ENCODE results near the gene GPRIN3. TPM values are rescaled to one million over a fixed set of nuclear protein-coding genes. Genes with fewer than 3 reads are reported as not detected.

The GPRIN3 gene
- total and polyA plus RNA-seq, 10 of the 15 experiments (the other 5 are each of a cell fraction or from before 2014, with no cell fraction given), result under 0.01 to 0.05 (median 0.01) TPM; not detected in 6

DNA sequence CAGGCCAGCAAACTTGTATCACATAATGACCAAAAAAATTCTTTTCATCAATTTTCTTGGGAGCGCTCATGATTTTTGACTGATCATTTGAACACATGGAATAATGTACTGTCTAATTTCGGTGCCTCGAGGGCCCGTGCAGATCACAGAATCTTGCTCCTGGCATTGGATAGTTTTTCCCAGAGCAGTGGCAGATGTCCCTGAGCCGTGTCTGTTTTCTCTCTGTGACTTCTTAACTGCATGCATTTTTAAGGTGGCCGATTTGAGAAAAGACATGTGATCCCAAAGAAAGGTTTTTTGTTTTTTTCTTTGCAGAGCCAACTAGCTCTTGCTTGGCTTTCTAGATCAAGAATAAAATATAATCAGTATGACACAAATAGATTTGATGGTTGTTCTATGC, 19.7 kb downstream of the GPRIN3 start:
- 3% methylated on average over 6 of the region's 6 CpGs for WGBS (ENCODE audit: insufficient coverage, insufficient replicate concordance, low lambda C conversion rate, missing lambda C conversion rate)
- no peak overlapping the region for H3K4me2 ChIP-seq (ENCODE audit: control insufficient read depth, insufficient read depth)
- ATAC-seq (no peak), DNase-seq (ENCODE audit: low read depth, low spot score) (no peak), FAIRE-seq (no peak)
- no peaks in the 10 kb centered on the region for H3K27me3 ChIP-seq (replicated peaks in 1 of 2; ENCODE audit: control insufficient read depth in 2 of 2, insufficient read depth in 2 of 2, low read length in 1 of 2)
- H3K9me3 ChIP-seq (replicated peaks; ENCODE audit: control insufficient read depth, insufficient read depth, low read length), result no peaks in the 10 kb centered on the region
- H3K9ac ChIP-seq (ENCODE audit: control insufficient read depth, insufficient read depth, low read length), result no peak overlapping the region
- in situ Hi-C loops (cut with MboI), result no loop called here
- no peaks in the 10 kb centered on the region for H3K36me3 ChIP-seq (ENCODE audit: control insufficient read depth in 2 of 2, insufficient read depth in 2 of 2, low read length in 1 of 2)
- SMC1A ChIA-PET (ENCODE audit: uncharacterized antibody, unreplicated experiment), result interaction anchor here (0.6 kb wide), 1 partner anchor 38 kb away, joined by 3 read pairs; no protein-coding TSS in a partner anchor
- no peaks in the 10 kb centered on the region for H4K20me1 ChIP-seq (ENCODE audit: control insufficient read depth, insufficient read depth)
- no peak overlapping the region for H3K27ac ChIP-seq (ENCODE audit: control insufficient read depth, insufficient read depth)
- no peak overlapping the region for H3K4me3 ChIP-seq
- H3K79me2 ChIP-seq (ENCODE audit: control insufficient read depth, insufficient read depth, low read length), result no peaks in the 10 kb centered on the region
- POLR2A ChIA-PET, result no interaction called here
- RAD21 ChIA-PET (ENCODE audit: unreplicated experiment), result no interaction called here
- intact Hi-C loops (cut with micrococcal nuclease; ENCODE audit: unreplicated experiment), result no loop called here
- no peak for TF ChIP-seq HDAC2 (IDR thresholded peaks at IDR 0.05)
- no peak for TF ChIP-seq ZNF622 (IDR thresholded peaks at IDR 0.05)
- TF ChIP-seq CBFB (IDR thresholded peaks at IDR 0.05; ENCODE audit: low read depth), result no peak
- TF ChIP-seq PAX8 (IDR thresholded peaks at IDR 0.05), result no peak
- no peak for TF ChIP-seq CHD2 (IDR thresholded peaks at IDR 0.05; ENCODE audit: borderline replicate concordance, low read depth, low read length)
- TF ChIP-seq, protein P1, sequence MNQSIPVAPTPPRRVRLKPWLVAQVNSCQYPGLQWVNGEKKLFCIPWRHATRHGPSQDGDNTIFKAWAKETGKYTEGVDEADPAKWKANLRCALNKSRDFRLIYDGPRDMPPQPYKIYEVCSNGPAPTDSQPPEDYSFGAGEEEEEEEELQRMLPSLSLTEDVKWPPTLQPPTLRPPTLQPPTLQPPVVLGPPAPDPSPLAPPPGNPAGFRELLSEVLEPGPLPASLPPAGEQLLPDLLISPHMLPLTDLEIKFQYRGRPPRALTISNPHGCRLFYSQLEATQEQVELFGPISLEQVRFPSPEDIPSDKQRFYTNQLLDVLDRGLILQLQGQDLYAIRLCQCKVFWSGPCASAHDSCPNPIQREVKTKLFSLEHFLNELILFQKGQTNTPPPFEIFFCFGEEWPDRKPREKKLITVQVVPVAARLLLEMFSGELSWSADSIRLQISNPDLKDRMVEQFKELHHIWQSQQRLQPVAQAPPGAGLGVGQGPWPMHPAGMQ (IDR thresholded peaks at IDR 0.05; ENCODE audit: borderline replicate concordance), result no peak
- TF ChIP-seq SREBF1 (IDR thresholded peaks at IDR 0.05; ENCODE audit: low read length), result no peak
- TF ChIP-seq, protein P2, sequence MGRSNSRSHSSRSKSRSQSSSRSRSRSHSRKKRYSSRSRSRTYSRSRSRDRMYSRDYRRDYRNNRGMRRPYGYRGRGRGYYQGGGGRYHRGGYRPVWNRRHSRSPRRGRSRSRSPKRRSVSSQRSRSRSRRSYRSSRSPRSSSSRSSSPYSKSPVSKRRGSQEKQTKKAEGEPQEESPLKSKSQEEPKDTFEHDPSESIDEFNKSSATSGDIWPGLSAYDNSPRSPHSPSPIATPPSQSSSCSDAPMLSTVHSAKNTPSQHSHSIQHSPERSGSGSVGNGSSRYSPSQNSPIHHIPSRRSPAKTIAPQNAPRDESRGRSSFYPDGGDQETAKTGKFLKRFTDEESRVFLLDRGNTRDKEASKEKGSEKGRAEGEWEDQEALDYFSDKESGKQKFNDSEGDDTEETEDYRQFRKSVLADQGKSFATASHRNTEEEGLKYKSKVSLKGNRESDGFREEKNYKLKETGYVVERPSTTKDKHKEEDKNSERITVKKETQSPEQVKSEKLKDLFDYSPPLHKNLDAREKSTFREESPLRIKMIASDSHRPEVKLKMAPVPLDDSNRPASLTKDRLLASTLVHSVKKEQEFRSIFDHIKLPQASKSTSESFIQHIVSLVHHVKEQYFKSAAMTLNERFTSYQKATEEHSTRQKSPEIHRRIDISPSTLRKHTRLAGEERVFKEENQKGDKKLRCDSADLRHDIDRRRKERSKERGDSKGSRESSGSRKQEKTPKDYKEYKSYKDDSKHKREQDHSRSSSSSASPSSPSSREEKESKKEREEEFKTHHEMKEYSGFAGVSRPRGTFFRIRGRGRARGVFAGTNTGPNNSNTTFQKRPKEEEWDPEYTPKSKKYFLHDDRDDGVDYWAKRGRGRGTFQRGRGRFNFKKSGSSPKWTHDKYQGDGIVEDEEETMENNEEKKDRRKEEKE (IDR thresholded peaks at IDR 0.05), result no peak
- TF ChIP-seq, protein P3, sequence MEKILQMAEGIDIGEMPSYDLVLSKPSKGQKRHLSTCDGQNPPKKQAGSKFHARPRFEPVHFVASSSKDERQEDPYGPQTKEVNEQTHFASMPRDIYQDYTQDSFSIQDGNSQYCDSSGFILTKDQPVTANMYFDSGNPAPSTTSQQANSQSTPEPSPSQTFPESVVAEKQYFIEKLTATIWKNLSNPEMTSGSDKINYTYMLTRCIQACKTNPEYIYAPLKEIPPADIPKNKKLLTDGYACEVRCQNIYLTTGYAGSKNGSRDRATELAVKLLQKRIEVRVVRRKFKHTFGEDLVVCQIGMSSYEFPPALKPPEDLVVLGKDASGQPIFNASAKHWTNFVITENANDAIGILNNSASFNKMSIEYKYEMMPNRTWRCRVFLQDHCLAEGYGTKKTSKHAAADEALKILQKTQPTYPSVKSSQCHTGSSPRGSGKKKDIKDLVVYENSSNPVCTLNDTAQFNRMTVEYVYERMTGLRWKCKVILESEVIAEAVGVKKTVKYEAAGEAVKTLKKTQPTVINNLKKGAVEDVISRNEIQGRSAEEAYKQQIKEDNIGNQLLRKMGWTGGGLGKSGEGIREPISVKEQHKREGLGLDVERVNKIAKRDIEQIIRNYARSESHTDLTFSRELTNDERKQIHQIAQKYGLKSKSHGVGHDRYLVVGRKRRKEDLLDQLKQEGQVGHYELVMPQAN (conservative IDR thresholded peaks at IDR 0.05), result no peak
- TF ChIP-seq, protein P4, sequence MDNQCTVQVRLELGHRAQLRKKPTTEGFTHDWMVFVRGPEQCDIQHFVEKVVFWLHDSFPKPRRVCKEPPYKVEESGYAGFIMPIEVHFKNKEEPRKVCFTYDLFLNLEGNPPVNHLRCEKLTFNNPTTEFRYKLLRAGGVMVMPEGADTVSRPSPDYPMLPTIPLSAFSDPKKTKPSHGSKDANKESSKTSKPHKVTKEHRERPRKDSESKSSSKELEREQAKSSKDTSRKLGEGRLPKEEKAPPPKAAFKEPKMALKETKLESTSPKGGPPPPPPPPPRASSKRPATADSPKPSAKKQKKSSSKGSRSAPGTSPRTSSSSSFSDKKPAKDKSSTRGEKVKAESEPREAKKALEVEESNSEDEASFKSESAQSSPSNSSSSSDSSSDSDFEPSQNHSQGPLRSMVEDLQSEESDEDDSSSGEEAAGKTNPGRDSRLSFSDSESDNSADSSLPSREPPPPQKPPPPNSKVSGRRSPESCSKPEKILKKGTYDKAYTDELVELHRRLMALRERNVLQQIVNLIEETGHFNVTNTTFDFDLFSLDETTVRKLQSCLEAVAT (IDR thresholded peaks at IDR 0.05), result no peak
- BruUV-seq (replicated peaks), result no TSS peak
- CTCF ChIA-PET, result interaction anchor here (3.2 kb wide), 1 partner anchor 10 kb away, joined by 7 read pairs; no protein-coding TSS in a partner anchor
- H2AFZ ChIP-seq (ENCODE audit: control insufficient read depth, low read depth, low read length), result no peak overlapping the region
- H3K4me1 ChIP-seq (ENCODE audit: control insufficient read depth, insufficient read depth, low read length), result no peaks in the 10 kb centered on the region
